ENCODE measurements around the gene SEMA3F. TPM values are rescaled to one million over a fixed set of nuclear protein-coding genes. Genes with fewer than 3 reads are reported as not detected.
A peak's percentile ranks its signal among the peaks of the same experiment; 100 is the strongest.

The SEMA3F gene
- total and polyA plus RNA-seq, 2 donors (not counting 3 experiments of a cell fraction or from before 2014, with no cell fraction given): 65.8 to 99.1 TPM

- Histone ChIP-seq H3K27me3 (ENCODE audit: control insufficient read depth in 2 of 2, insufficient read depth in 2 of 2, low read length in 2 of 2) (no peaks in the 10 kb centered on the region), H3K4me3 (replicated peaks in 1 of 3; ENCODE audit: insufficient read depth in 1 of 3, low read depth in 1 of 3, low read length in 3 of 3) (no peak overlapping the region), H3K27ac (ENCODE audit: insufficient read depth, low read depth, low read length) (peak overlapping the region; percentile 40), H3K79me2 (ENCODE audit: control insufficient read depth, insufficient read depth, low read length) (peaks cover 65% of the 10 kb centered on the region), H3K9ac (replicated peaks; ENCODE audit: extremely low read depth, insufficient read depth, low read length) (no peak overlapping the region), H3K9me1 (replicated peaks; ENCODE audit: control insufficient read depth, extremely low read depth, insufficient read depth, low read length) (no peaks in the 10 kb centered on the region), H3K4me1 (ENCODE audit: control insufficient read depth, extremely low read depth, insufficient read depth, low read length) (peaks cover 87% of the 10 kb centered on the region), H3K4me2 (ENCODE audit: insufficient read depth, low read length) (peak overlapping the region; percentile 1), H2AFZ (ENCODE audit: low read depth, low read length) (no peak overlapping the region), H3K36me3 (ENCODE audit: control insufficient read depth in 2 of 2, extremely low read depth in 1 of 2, insufficient read depth in 2 of 2, low read length in 2 of 2) (peaks cover 0 to 9% of the 10 kb centered on the region in 2 experiments), H3K9me3 (replicated peaks; ENCODE audit: control insufficient read depth, insufficient read depth, low read length) (no peaks in the 10 kb centered on the region), H4K20me1 (replicated peaks; ENCODE audit: control insufficient read depth, extremely low read depth, insufficient read depth, low read length) (no peaks in the 10 kb centered on the region)
- FAIRE-seq: peak; percentile 86
- POLR2A ChIA-PET: no interaction called here
- intact Hi-C loops (cut with micrococcal nuclease) (loop anchor here (1.0 to 5.0 kb wide), 2 partner anchors 9 to 79 kb away; partner anchors contain the start of gene GNAI2), dilution Hi-C loops (cut with MboI; ENCODE audit: extremely low pct_ligation_motif_present, low sequenced_read_pairs) (no loop called here)
- no peak for DNase-seq (ENCODE audit: low read depth, low spot score)
- no TSS peak for BruUV-seq (replicated peaks)
- CTCF ChIA-PET: interaction anchor here (1.0 to 3.6 kb wide), 9 partner anchors 9 to 84 kb away, joined by 3 to 36 read pairs (median 5); no protein-coding TSS in a partner anchor
- TF ChIP-seq POLR2A (IDR thresholded peaks at IDR 0.05; ENCODE audit: low read depth, low read length) (peak; percentile 33), MAX (IDR thresholded peaks at IDR 0.05; ENCODE audit: insufficient read depth, insufficient read length) (no peak), JUN (IDR thresholded peaks at IDR 0.05; ENCODE audit: borderline replicate concordance, insufficient read depth, insufficient read length, low read depth) (no peak), FOS (IDR thresholded peaks at IDR 0.05; ENCODE audit: borderline replicate concordance, insufficient read depth, low read length) (no peak), CTCF (IDR thresholded peaks at IDR 0.05; ENCODE audit: extremely low read depth in 1 of 2, insufficient read depth in 1 of 2, low read depth in 1 of 2, low read length in 2 of 2) (peak in 1 of 2 donors; percentile 38)
Observed at GRCh38 chr3:50158530-50159146, 3.5 kb downstream of the SEMA3F start.

Data from endothelial cell of umbilical vein (primary cell).